ENCODE data around the gene MEGF6. TPM values are rescaled to one million over a fixed set of nuclear protein-coding genes. Genes with fewer than 3 reads are reported as not detected.

Gene MEGF6, protein sequence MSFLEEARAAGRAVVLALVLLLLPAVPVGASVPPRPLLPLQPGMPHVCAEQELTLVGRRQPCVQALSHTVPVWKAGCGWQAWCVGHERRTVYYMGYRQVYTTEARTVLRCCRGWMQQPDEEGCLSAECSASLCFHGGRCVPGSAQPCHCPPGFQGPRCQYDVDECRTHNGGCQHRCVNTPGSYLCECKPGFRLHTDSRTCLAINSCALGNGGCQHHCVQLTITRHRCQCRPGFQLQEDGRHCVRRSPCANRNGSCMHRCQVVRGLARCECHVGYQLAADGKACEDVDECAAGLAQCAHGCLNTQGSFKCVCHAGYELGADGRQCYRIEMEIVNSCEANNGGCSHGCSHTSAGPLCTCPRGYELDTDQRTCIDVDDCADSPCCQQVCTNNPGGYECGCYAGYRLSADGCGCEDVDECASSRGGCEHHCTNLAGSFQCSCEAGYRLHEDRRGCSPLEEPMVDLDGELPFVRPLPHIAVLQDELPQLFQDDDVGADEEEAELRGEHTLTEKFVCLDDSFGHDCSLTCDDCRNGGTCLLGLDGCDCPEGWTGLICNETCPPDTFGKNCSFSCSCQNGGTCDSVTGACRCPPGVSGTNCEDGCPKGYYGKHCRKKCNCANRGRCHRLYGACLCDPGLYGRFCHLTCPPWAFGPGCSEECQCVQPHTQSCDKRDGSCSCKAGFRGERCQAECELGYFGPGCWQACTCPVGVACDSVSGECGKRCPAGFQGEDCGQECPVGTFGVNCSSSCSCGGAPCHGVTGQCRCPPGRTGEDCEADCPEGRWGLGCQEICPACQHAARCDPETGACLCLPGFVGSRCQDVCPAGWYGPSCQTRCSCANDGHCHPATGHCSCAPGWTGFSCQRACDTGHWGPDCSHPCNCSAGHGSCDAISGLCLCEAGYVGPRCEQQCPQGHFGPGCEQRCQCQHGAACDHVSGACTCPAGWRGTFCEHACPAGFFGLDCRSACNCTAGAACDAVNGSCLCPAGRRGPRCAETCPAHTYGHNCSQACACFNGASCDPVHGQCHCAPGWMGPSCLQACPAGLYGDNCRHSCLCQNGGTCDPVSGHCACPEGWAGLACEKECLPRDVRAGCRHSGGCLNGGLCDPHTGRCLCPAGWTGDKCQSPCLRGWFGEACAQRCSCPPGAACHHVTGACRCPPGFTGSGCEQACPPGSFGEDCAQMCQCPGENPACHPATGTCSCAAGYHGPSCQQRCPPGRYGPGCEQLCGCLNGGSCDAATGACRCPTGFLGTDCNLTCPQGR (N-terminal part only)
- total RNA-seq: 10 to 100 TPM; 67.3 to 82.5 TPM

DNA sequence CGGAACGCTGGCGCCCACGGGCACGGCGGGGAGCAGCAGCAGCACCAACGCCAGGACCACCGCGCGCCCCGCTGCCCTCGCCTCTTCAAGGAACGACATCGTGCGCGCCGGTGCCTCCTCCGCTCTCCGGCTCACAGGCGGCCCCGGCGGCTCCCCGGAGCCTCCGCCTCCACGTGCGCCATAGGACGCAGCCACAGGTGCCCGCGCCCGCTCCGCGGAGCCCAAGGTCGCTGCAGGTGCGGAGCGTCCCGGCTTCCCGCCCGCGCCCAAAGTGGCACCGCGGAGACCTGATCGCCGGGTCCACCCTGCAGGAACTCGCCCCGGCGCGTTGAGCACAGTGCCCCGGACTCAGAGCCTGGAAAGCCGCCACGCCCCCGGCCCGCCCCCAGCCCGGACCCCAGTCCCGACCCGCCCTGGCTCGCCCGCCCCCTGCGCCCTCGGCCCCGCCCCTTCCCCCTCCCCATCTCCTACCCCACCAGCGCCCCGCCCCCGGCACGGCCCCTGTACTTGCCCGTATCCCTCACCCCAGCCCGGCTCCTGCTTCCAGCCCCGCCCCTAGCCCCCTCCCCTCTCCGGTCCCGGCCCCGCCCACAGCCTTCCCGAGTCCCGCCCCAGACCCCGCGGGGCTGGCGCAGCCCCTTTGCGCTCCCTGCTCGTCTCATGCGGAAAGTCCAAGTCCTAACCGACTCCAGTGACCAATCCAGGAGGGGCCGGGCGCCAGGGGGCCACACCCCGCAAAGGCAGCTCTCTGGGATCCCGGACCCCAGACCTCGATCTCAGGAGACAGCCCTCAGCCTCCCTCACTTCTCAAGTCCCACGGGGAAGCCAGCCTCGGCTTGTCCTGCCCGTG lies at the start of gene MEGF6:
Gene MEGF6, minus strand, starts transcription at position 339 of the 850 bp plus-strand sequence. Its CDS starts 240 bp downstream, at position 99.
- TF ChIP-seq, protein P1, sequence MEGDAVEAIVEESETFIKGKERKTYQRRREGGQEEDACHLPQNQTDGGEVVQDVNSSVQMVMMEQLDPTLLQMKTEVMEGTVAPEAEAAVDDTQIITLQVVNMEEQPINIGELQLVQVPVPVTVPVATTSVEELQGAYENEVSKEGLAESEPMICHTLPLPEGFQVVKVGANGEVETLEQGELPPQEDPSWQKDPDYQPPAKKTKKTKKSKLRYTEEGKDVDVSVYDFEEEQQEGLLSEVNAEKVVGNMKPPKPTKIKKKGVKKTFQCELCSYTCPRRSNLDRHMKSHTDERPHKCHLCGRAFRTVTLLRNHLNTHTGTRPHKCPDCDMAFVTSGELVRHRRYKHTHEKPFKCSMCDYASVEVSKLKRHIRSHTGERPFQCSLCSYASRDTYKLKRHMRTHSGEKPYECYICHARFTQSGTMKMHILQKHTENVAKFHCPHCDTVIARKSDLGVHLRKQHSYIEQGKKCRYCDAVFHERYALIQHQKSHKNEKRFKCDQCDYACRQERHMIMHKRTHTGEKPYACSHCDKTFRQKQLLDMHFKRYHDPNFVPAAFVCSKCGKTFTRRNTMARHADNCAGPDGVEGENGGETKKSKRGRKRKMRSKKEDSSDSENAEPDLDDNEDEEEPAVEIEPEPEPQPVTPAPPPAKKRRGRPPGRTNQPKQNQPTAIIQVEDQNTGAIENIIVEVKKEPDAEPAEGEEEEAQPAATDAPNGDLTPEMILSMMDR (IDR thresholded peaks at IDR 0.05): no peak
- TF ChIP-seq POLR2A (IDR thresholded peaks at IDR 0.05) (no peak), POLR2AphosphoS5 (IDR thresholded peaks at IDR 0.05) (no peak)
- Histone ChIP-seq H3K4me1 (replicated peaks) (peaks cover 7% of the 10 kb centered on the region), H3K36me3 (no peaks in the 10 kb centered on the region), H3K9me3 (no peaks in the 10 kb centered on the region), H3K27me3 (replicated peaks; ENCODE audit: insufficient read depth) (peaks cover 7% of the 10 kb centered on the region), H3K27ac (no peak within 1 kb of the TSS), H3K4me3 (peak within 1 kb of the TSS; percentile 26 to 35)
- 2% methylated on average over 55 of the region's 87 CpGs for WGBS
- intact Hi-C loops (cut with DNase I): no loop called here
- DNase-seq (ENCODE audit: low spot score): peak; percentile 51

DNA sequence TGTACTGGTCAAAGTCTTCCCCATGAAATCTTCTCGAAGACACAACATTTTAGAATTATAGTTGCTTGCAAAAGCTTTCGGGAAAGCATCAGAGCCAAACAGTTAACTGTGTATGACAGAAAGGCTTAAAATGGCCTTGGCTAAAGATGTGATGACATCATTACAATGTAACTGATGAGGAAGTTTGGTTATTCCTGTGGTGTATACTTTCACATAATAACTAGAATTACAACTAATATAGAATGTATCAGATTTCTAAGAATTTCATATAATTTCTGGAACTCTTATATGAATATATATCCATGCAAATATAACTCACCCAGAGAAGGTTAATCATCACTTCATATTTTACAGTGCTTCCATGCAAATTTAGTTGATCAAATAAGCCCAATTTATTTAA lies 49.4 kb upstream of the MEGF6 start:
- intact Hi-C loops (cut with DNase I): no loop called here
- DNase-seq (ENCODE audit: low spot score): no peak
- Histone ChIP-seq H3K4me3 (no peak overlapping the region), H3K36me3 (no peaks in the 10 kb centered on the region), H3K4me1 (replicated peaks) (no peaks in the 10 kb centered on the region), H3K9me3 (no peaks in the 10 kb centered on the region), H3K27ac (no peak overlapping the region), H3K27me3 (replicated peaks; ENCODE audit: insufficient read depth) (no peaks in the 10 kb centered on the region)
- WGBS: 85% methylated on average over 2 of the region's 2 CpGs
- no peak for TF ChIP-seq POLR2A (IDR thresholded peaks at IDR 0.05)
- no peak for TF ChIP-seq POLR2AphosphoS5 (IDR thresholded peaks at IDR 0.05)
- TF ChIP-seq, protein P1 (IDR thresholded peaks at IDR 0.05): no peak

DNA sequence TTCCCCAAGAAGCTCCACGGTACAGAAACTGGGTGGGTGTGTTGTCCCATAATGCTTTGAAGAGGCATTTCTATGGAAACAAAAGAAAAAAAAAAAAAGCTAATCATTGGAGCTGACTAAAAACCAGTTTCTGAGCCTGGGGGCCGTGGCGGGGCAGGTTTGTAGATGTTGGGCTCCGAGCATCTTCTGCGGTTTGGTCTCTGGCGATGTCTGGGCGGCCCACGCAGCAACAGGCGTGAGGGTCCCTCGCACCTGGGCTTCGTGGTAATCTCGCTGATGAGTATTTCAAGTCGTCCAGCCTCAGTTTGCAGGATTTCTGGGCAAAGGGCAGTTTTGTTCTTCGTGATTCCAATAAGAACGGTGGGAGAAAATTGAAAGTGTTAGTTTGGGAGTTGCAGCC lies 47.8 kb upstream of the MEGF6 start:
- 79% methylated on average over 14 of the region's 15 CpGs for WGBS
- Histone ChIP-seq H3K4me3 (no peak overlapping the region), H3K4me1 (replicated peaks) (no peaks in the 10 kb centered on the region), H3K27ac (no peak overlapping the region), H3K36me3 (no peaks in the 10 kb centered on the region), H3K9me3 (no peaks in the 10 kb centered on the region), H3K27me3 (replicated peaks; ENCODE audit: insufficient read depth) (no peaks in the 10 kb centered on the region)
- intact Hi-C loops (cut with DNase I): no loop called here
- TF ChIP-seq POLR2A (IDR thresholded peaks at IDR 0.05) (no peak), POLR2AphosphoS5 (IDR thresholded peaks at IDR 0.05) (no peak)
- TF ChIP-seq, protein P1 (IDR thresholded peaks at IDR 0.05): no peak
- no peak for DNase-seq (ENCODE audit: low spot score)

DNA sequence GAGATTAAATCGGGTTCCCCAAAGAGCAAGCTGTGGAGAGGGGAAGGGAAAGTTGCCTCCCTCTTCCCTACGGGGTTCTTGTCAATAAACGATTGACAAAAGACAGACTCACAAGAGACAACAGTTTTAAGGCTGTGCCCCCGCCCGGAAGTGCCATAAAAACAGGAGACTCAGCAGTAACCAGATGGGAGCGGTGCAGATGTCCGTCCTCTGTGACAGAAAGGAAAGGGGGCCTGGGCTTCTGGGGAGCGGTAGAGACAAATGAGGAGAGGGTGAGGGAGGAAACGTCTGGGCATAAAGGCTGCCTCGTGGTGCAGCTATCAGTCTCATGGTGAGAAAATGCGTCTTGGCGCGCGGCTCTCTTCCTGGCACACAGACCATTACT lies 46.9 kb upstream of the MEGF6 start:
- DNase-seq (ENCODE audit: low spot score): no peak
- intact Hi-C loops (cut with DNase I): no loop called here
- Histone ChIP-seq H3K36me3 (no peaks in the 10 kb centered on the region), H3K27ac (no peak overlapping the region), H3K9me3 (no peaks in the 10 kb centered on the region), H3K4me3 (no peak overlapping the region), H3K27me3 (replicated peaks; ENCODE audit: insufficient read depth) (no peaks in the 10 kb centered on the region), H3K4me1 (replicated peaks) (no peaks in the 10 kb centered on the region)
- WGBS: 66% methylated on average over 14 of the region's 14 CpGs
- TF ChIP-seq POLR2A (IDR thresholded peaks at IDR 0.05): no peak
- no peak for TF ChIP-seq POLR2AphosphoS5 (IDR thresholded peaks at IDR 0.05)
- TF ChIP-seq, protein P1 (IDR thresholded peaks at IDR 0.05): no peak
